HepG2 (cell line): Measurements from ENCODE around the gene ZNF860. TPM values are rescaled to one million over a fixed set of nuclear protein-coding genes. Genes with fewer than 3 reads are reported as not detected.

ENCODE experiments used
- ARID2 ChIP-seq: sonication (generic); formaldehyde crosslinking; IDR thresholded peaks from 2 replicates; pipeline ENCODE4 v1.8.1; 2022; ENCODE audit warnings: mild to moderate bottlenecking, missing genetic modification reagents, borderline replicate concordance
- ASH2L ChIP-seq: fragments of 300-600, 200-600 bp; sonication (generic); IDR thresholded peaks from 2 replicates; pipeline ENCODE4 v1.7.0; 2017; ENCODE audit warnings: low read depth, mild to moderate bottlenecking, moderate library complexity, mixed read lengths, low read length; ENCODE audit not compliant: insufficient read length
- ATF4 ChIP-seq, 2 experiments: fragments of 450-650 bp in 1 of 2; sonication (generic) in 1 of 2; formaldehyde crosslinking; IDR thresholded peaks; 2 replicates each; pipeline versions ENCODE4 v1.5.0 to v1.8.0; 2020 to 2022; ENCODE audit warnings: mild to moderate bottlenecking in 1 of 2, missing genetic modification reagents in 1 of 2
- CCAR2 ChIP-seq: fragments of 200-400 bp; formaldehyde crosslinking; optimal IDR thresholded peaks from 2 replicates; pipeline ENCODE3; 2018; ENCODE audit warnings: low read depth, mild to moderate bottlenecking, low read length, moderate library complexity
- FOXC1 ChIP-seq: sonication (generic); formaldehyde crosslinking; IDR thresholded peaks from 2 replicates; pipeline ENCODE4 v1.8.0; 2022; ENCODE audit warnings: mild to moderate bottlenecking, missing genetic modification reagents, borderline replicate concordance
- HES4 ChIP-seq: sonication (generic); formaldehyde crosslinking; IDR thresholded peaks from 2 replicates; pipeline ENCODE4 v1.9.0; 2021; ENCODE audit warnings: mild to moderate bottlenecking, missing genetic modification reagents, borderline replicate concordance
- KLF15 ChIP-seq: sonication (generic); formaldehyde crosslinking; IDR thresholded peaks from 2 replicates; pipeline ENCODE4 v1.8.1; 2023; ENCODE audit warnings: borderline replicate concordance, mild to moderate bottlenecking, inconsistent platforms, missing genetic modification reagents, mixed read lengths
- MAFG ChIP-seq: sonication (generic); formaldehyde crosslinking; IDR thresholded peaks from 2 replicates; pipeline ENCODE4 v1.5.1; 2020; ENCODE audit warnings: mild to moderate bottlenecking, missing genetic modification reagents
- MBD4 ChIP-seq: IDR thresholded peaks from 2 replicates; pipeline ENCODE4 v1.6.1; 2012; ENCODE audit warnings: low read length, inconsistent platforms, borderline replicate concordance
- MXD4 ChIP-seq: IDR thresholded peaks from 2 replicates; pipeline ENCODE4 v1.6.1; 2016; ENCODE audit warnings: mild to moderate bottlenecking, missing biosample characterization, missing genetic modification reagents
- PCBP2 ChIP-seq: fragments of 200-400 bp; formaldehyde crosslinking; optimal IDR thresholded peaks from 2 replicates; pipeline ENCODE3; 2018; ENCODE audit warnings: low read length, low read depth; ENCODE audit not compliant: poor library complexity, severe bottlenecking
- PTBP1 ChIP-seq: fragments of 200-400 bp; formaldehyde crosslinking; IDR thresholded peaks from 2 replicates; pipeline ENCODE4 v1.6.1; 2018; ENCODE audit warnings: low read length, low read depth; ENCODE audit not compliant: poor library complexity, severe bottlenecking
- SMAD9 ChIP-seq: sonication (generic); formaldehyde crosslinking; IDR thresholded peaks from 2 replicates; pipeline ENCODE4 v1.5.1; 2020; ENCODE audit warnings: mild to moderate bottlenecking, missing genetic modification reagents
- SMARCC2 ChIP-seq: fragments of 450-650 bp; IDR thresholded peaks from 2 replicates; pipeline ENCODE4 v1.6.1; 2017; ENCODE audit warnings: antibody characterized with exemption, mild to moderate bottlenecking
- SRF ChIP-seq: IDR thresholded peaks from 2 replicates; pipeline ENCODE4 v1.6.1; 2011; ENCODE audit warnings: mild to moderate bottlenecking, low read depth, low read length, moderate library complexity
- SRSF4 ChIP-seq: fragments of 200-400 bp; formaldehyde crosslinking; IDR thresholded peaks from one replicate; pipeline ENCODE4 v1.6.1; 2018; ENCODE audit warnings: mild to moderate bottlenecking, low read depth, low read length, moderate library complexity; ENCODE audit not compliant: poor library complexity, severe bottlenecking
- SSRP1 ChIP-seq: IDR thresholded peaks from 2 replicates; pipeline ENCODE4 v1.6.1; 2016; ENCODE audit warnings: control low read depth
- TBL1XR1 ChIP-seq: fragments of 150-350 bp; IDR thresholded peaks from 2 replicates; pipeline ENCODE4 v1.6.1; 2014; ENCODE audit warnings: borderline replicate concordance, low read length; ENCODE audit not compliant: partially characterized antibody
- TFDP2 ChIP-seq: sonication (generic); formaldehyde crosslinking; IDR thresholded peaks from 2 replicates; pipeline ENCODE4 v1.4.0; 2020; ENCODE audit warnings: missing genetic modification reagents
- ZNF121 ChIP-seq: sonication (generic); formaldehyde crosslinking; IDR thresholded peaks from 2 replicates; pipeline ENCODE4 v1.5.0; 2020; ENCODE audit warnings: mild to moderate bottlenecking, missing genetic modification reagents
- ZNF138 ChIP-seq: sonication (generic); formaldehyde crosslinking; IDR thresholded peaks from 2 replicates; pipeline ENCODE4 v1.5.0; 2020; ENCODE audit warnings: mild to moderate bottlenecking, low read depth, missing genetic modification reagents
- ZNF205 ChIP-seq: IDR thresholded peaks from 2 replicates; pipeline ENCODE4 v1.6.1; 2018; ENCODE audit warnings: missing biosample characterization, missing genetic modification reagents
- ZNF329 ChIP-seq: sonication (generic); formaldehyde crosslinking; IDR thresholded peaks from 2 replicates; pipeline ENCODE4 v1.9.0; 2021; ENCODE audit warnings: low read depth, mild to moderate bottlenecking, missing genetic modification reagents
- ZNF432 ChIP-seq: sonication (generic); formaldehyde crosslinking; IDR thresholded peaks from 2 replicates; pipeline ENCODE4 v1.5.0; 2020; ENCODE audit warnings: missing genetic modification reagents, mild to moderate bottlenecking, borderline replicate concordance
- ZNF83 ChIP-seq: sonication (generic); formaldehyde crosslinking; IDR thresholded peaks from 2 replicates; pipeline ENCODE4 v1.4.0; 2020; ENCODE audit warnings: missing genetic modification reagents, mild to moderate bottlenecking, borderline replicate concordance
- ZNF878 ChIP-seq: sonication (generic); formaldehyde crosslinking; IDR thresholded peaks from 2 replicates; pipeline ENCODE4 v1.8.1; 2023; ENCODE audit warnings: mild to moderate bottlenecking, missing genetic modification reagents, moderate library complexity
- polyA plus RNA-seq, 8 experiments: library from polyadenylated mRNA; depleted of rRNA in 3 of 8; stranded (reverse) in 7 of 8; unstranded in 1 of 8; fragments of >200 nt; fragmentation: Illumina TruSeq in 4 of 8; extraction: Trizol in 4 of 8; gene quantifications; 2 replicates each; pipeline versions ENCODE4 v1.2.1 to v1.2.3, GENCODE V29; 2011 to 2016; ENCODE audit warnings: low read depth in 4 of 8, missing spikeins in 1 of 8, mixed read lengths in 1 of 8; ENCODE audit not compliant: insufficient read depth in 1 of 8
- total RNA-seq, 5 experiments: library from RNA; depleted of rRNA; stranded (reverse); fragments of >200 nt; fragmentation: Illumina TruSeq; extraction: Trizol; gene quantifications; 2 replicates each; pipeline ENCODE4 v1.2.3, GENCODE V29; 2016; ENCODE audit warnings: low read depth in 1 of 5
- TF ChIP-seq, protein P1 (sequence below): sonication (generic); formaldehyde crosslinking; IDR thresholded peaks from 2 replicates; pipeline ENCODE4 v1.4.0; 2020; ENCODE audit warnings: missing genetic modification reagents

The ZNF860 gene
- total and polyA plus RNA-seq, 2 of the 13 experiments (the other 11 are each of a cell fraction or from before 2014, with no cell fraction given): 0.55 to 0.73 TPM

GRCh38 chr3:31981206-31982181 is at the start of gene ZNF860, which contains the start of gene OSBPL10 (continued):
- TF ChIP-seq ARID2 (CRISPR knock-in tag): no peak
- TF ChIP-seq PCBP2: no peak
- no peak; a peak in 1 of 4 replicates for TF ChIP-seq ATF4 (CRISPR knock-in tag; IDR thresholded peaks at IDR 0.05)
- no peak for TF ChIP-seq SSRP1 (CRISPR knock-in tag)
- no peak for TF ChIP-seq SRSF4
- TF ChIP-seq ZNF878 (CRISPR knock-in tag): no peak
- TF ChIP-seq TFDP2 (CRISPR knock-in tag): 0 out of 2 replicates have a peak, but pooled peaks have one; percentile 27
- TF ChIP-seq MBD4: no peak
- no peak for TF ChIP-seq ZNF432 (CRISPR knock-in tag)
- no peak; the same call in 1 of the 2 replicates for TF ChIP-seq SMAD9 (CRISPR knock-in tag)
- TF ChIP-seq PTBP1: no peak
- TF ChIP-seq ZNF83: no peak
- TF ChIP-seq ZNF329 (CRISPR knock-in tag): no peak
- no peak for TF ChIP-seq TBL1XR1
- TF ChIP-seq ZNF121 (CRISPR knock-in tag): no peak
- no peak for TF ChIP-seq ZNF205 (CRISPR knock-in tag)
- peak; percentile 70 for TF ChIP-seq HES4
- TF ChIP-seq FOXC1 (CRISPR knock-in tag): no peak
- peak; percentile 33 for TF ChIP-seq CCAR2
- TF ChIP-seq SMARCC2: no peak
- no peak for TF ChIP-seq KLF15 (CRISPR knock-in tag)
- no peak for TF ChIP-seq SRF
- no peak for TF ChIP-seq MAFG (CRISPR knock-in tag)
- TF ChIP-seq, protein P1, sequence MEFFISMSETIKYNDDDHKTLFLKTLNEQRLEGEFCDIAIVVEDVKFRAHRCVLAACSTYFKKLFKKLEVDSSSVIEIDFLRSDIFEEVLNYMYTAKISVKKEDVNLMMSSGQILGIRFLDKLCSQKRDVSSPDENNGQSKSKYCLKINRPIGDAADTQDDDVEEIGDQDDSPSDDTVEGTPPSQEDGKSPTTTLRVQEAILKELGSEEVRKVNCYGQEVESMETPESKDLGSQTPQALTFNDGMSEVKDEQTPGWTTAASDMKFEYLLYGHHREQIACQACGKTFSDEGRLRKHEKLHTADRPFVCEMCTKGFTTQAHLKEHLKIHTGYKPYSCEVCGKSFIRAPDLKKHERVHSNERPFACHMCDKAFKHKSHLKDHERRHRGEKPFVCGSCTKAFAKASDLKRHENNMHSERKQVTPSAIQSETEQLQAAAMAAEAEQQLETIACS (CRISPR knock-in tag): peak; percentile 45; the same call in 1 of the 2 replicates
- no peak; the same call in 1 of the 2 replicates for TF ChIP-seq MXD4 (CRISPR knock-in tag)
- peak; percentile 31 for TF ChIP-seq ASH2L
- no peak for TF ChIP-seq ZNF138 (CRISPR knock-in tag)
